Neural progenitor cell (in vitro differentiated cells): Measurements from ENCODE around the gene SRRM1. TPM values are rescaled to one million over a fixed set of nuclear protein-coding genes. Genes with fewer than 3 reads are reported as not detected.

Experiments used
- DNase-seq: peaks from one replicate; pipeline ENCODE4 v3.0.0-alpha.2; 2016; ENCODE audit warnings: low spot score
- H2AFZ ChIP-seq: fragments of 200-600 bp; sonication (generic); replicated peaks from 2 replicates; pipeline ENCODE4 v1.6.1; 2016; ENCODE audit warnings: antibody characterized with exemption
- H3F3A ChIP-seq: fragments of 200-600 bp; sonication (generic); 2 replicates; pipeline ENCODE4 v1.6.1; 2016; ENCODE audit warnings: antibody characterized with exemption, low read depth
- H3K27ac ChIP-seq: fragments of 200-600 bp; sonication (generic); 2 replicates; pipeline ENCODE4 v1.5.1; 2016; ENCODE audit warnings: mild to moderate bottlenecking
- H3K27me3 ChIP-seq: fragments of 200-600 bp; sonication (generic); 2 replicates; pipeline ENCODE4 v1.6.1; 2016; ENCODE audit warnings: mild to moderate bottlenecking, moderate library complexity
- H3K36me3 ChIP-seq: fragments of 200-600 bp; sonication (generic); 2 replicates; pipeline ENCODE4 v1.5.1; 2016
- H3K4me1 ChIP-seq: fragments of 200-600 bp; sonication (generic); 2 replicates; pipeline ENCODE4 v1.6.1; 2016; ENCODE audit warnings: mixed run types
- H3K4me2 ChIP-seq: fragments of 200-600 bp; sonication (generic); 2 replicates; pipeline ENCODE4 v1.6.1; 2016
- H3K4me3 ChIP-seq: fragments of 200-600 bp; sonication (generic); 2 replicates; pipeline ENCODE4 v1.5.1; 2016
- H3K79me2 ChIP-seq: fragments of 200-600 bp; sonication (generic); 2 replicates; pipeline ENCODE4 v1.6.1; 2016; ENCODE audit warnings: low read depth
- H3K9ac ChIP-seq: fragments of 200-600 bp; sonication (generic); 2 replicates; pipeline ENCODE4 v1.6.1; 2016
- H3K9me3 ChIP-seq: fragments of 200-600 bp; sonication (generic); 2 replicates; pipeline ENCODE4 v1.5.1; 2016; ENCODE audit warnings: low read depth
- H4K20me1 ChIP-seq: fragments of 200-600 bp; sonication (generic); 2 replicates; pipeline ENCODE4 v1.6.1; 2016; ENCODE audit warnings: low read depth
- H3K27ac Mint-ChIP-seq: 3 replicates; pipeline ENCODE4 v1.8.0; 2021; ENCODE audit warnings: mixed read lengths
- H3K27me3 Mint-ChIP-seq: 2 replicates; pipeline ENCODE4 v1.8.0; 2022; ENCODE audit warnings: low read depth, mild to moderate bottlenecking, inconsistent platforms, moderate library complexity, mixed read lengths; ENCODE audit not compliant: insufficient read depth
- H3K36me3 Mint-ChIP-seq: 3 replicates; pipeline ENCODE4 v1.8.0; 2021; ENCODE audit warnings: mixed read lengths
- H3K4me1 Mint-ChIP-seq: 3 replicates; pipeline ENCODE4 v1.8.0; 2021; ENCODE audit warnings: mixed read lengths
- H3K4me3 Mint-ChIP-seq: 3 replicates; pipeline ENCODE4 v1.8.0; 2021; ENCODE audit warnings: mild to moderate bottlenecking, moderate library complexity, mixed read lengths
- H3K9me3 Mint-ChIP-seq: 3 replicates; pipeline ENCODE4 v1.8.0; 2020; ENCODE audit warnings: mixed read lengths
- CTCF ChIP-seq: fragments of 200-600 bp; sonication (generic); IDR thresholded peaks from 2 replicates; pipeline ENCODE4 v1.5.1; 2017; ENCODE audit warnings: antibody characterized with exemption, mild to moderate bottlenecking
- EZH2 ChIP-seq: fragments of 200-600 bp; sonication (generic); IDR thresholded peaks from 2 replicates; pipeline ENCODE4 v1.6.1; 2017; ENCODE audit warnings: antibody characterized with exemption, mild to moderate bottlenecking, moderate library complexity
- EZH2phosphoT487 ChIP-seq: fragments of 200-600 bp; sonication (generic); IDR thresholded peaks from 2 replicates; pipeline ENCODE4 v1.6.1; 2017; ENCODE audit warnings: antibody characterized with exemption
- total RNA-seq: library from RNA; depleted of rRNA; stranded (reverse); fragments of >200 nt; gene quantifications from 2 replicates; pipeline ENCODE4 v1.2.3, GENCODE V29; 2015; ENCODE audit warnings: low replicate concordance

The SRRM1 gene
- total RNA-seq, 1 donor from 2014 or later: 164 TPM

- no peak overlapping the region for H3K4me3 ChIP-seq
- DNase-seq: no peak
- no peaks in the 10 kb centered on the region for H3K4me1 Mint-ChIP-seq
- H3K4me3 Mint-ChIP-seq: no peak overlapping the region
- TF ChIP-seq EZH2phosphoT487 (no peak), CTCF (no peak), EZH2 (no peak)
- peaks cover 37% of the 10 kb centered on the region for H3K36me3 Mint-ChIP-seq
- H3K79me2 ChIP-seq: peaks cover 91% of the 10 kb centered on the region
- H3K27me3 ChIP-seq: no peaks in the 10 kb centered on the region
- H3K36me3 ChIP-seq: peaks cover 84% of the 10 kb centered on the region
- no peak overlapping the region for H3K9ac ChIP-seq
- H3K4me1 ChIP-seq: no peaks in the 10 kb centered on the region
- H3K9me3 Mint-ChIP-seq: no peaks in the 10 kb centered on the region
- H3K4me2 ChIP-seq: no peak overlapping the region
- H3K9me3 ChIP-seq: no peaks in the 10 kb centered on the region
- H4K20me1 ChIP-seq: peaks cover 71% of the 10 kb centered on the region
- no peak overlapping the region for H3K27ac Mint-ChIP-seq
- no peaks in the 10 kb centered on the region for H3K27me3 Mint-ChIP-seq
- H3F3A ChIP-seq: peaks cover 19% of the 10 kb centered on the region
- H3K27ac ChIP-seq: no peak overlapping the region
- H2AFZ ChIP-seq: no peak overlapping the region
Observed at GRCh38 chr1:24656046-24656445, 12.9 kb downstream of the SRRM1 start.

GRCh38 chr1:24657781-24658180 is 14.7 kb downstream of the SRRM1 start:
- Histone ChIP-seq H3K9ac (no peak overlapping the region), H4K20me1 (peaks cover 70% of the 10 kb centered on the region), H3F3A (peaks cover 18% of the 10 kb centered on the region), H3K27ac (no peak overlapping the region), H3K79me2 (peaks cover 96% of the 10 kb centered on the region), H3K4me3 (no peak overlapping the region), H2AFZ (no peak overlapping the region), H3K4me2 (no peak overlapping the region), H3K4me1 (no peaks in the 10 kb centered on the region), H3K27me3 (no peaks in the 10 kb centered on the region), H3K9me3 (no peaks in the 10 kb centered on the region), H3K36me3 (peaks cover 87% of the 10 kb centered on the region)
- no peaks in the 10 kb centered on the region for H3K9me3 Mint-ChIP-seq
- H3K27ac Mint-ChIP-seq: no peak overlapping the region
- DNase-seq: no peak
- H3K4me3 Mint-ChIP-seq: no peak overlapping the region
- no peaks in the 10 kb centered on the region for H3K27me3 Mint-ChIP-seq
- TF ChIP-seq CTCF (no peak), EZH2phosphoT487 (no peak), EZH2 (no peak)
- no peaks in the 10 kb centered on the region for H3K4me1 Mint-ChIP-seq
- peaks cover 36% of the 10 kb centered on the region for H3K36me3 Mint-ChIP-seq

GRCh38 chr1:24659166-24659904 is 16.2 kb downstream of the SRRM1 start:
- Histone ChIP-seq H3K4me3 (no peak overlapping the region), H3K36me3 (peaks cover 78% of the 10 kb centered on the region), H3K9me3 (no peaks in the 10 kb centered on the region), H3K9ac (no peak overlapping the region), H3K4me1 (no peaks in the 10 kb centered on the region), H3K79me2 (peaks cover 92% of the 10 kb centered on the region), H3K4me2 (no peak overlapping the region), H3F3A (peaks cover 15% of the 10 kb centered on the region), H2AFZ (no peak overlapping the region), H4K20me1 (peaks cover 68% of the 10 kb centered on the region), H3K27me3 (no peaks in the 10 kb centered on the region), H3K27ac (no peak overlapping the region)
- H3K9me3 Mint-ChIP-seq: no peaks in the 10 kb centered on the region
- no peak for DNase-seq
- H3K27me3 Mint-ChIP-seq: no peaks in the 10 kb centered on the region
- no peak for TF ChIP-seq EZH2phosphoT487
- TF ChIP-seq CTCF: no peak
- H3K4me1 Mint-ChIP-seq: no peaks in the 10 kb centered on the region
- peaks cover 36% of the 10 kb centered on the region for H3K36me3 Mint-ChIP-seq
- H3K4me3 Mint-ChIP-seq: no peak overlapping the region
- no peak overlapping the region for H3K27ac Mint-ChIP-seq
